H1 (cell line): ENCODE measurements around the gene SLC35B2. TPM values are rescaled to one million over a fixed set of nuclear protein-coding genes. Genes with fewer than 3 reads are reported as not detected.

Experiments
- CTCF ChIA-PET: fragments of 300-600 bp; sonication (Branson Sonifier 250); formaldehyde crosslinking; loops from one replicate; lab custom pipeline; 2021; ENCODE audit not compliant: partially characterized antibody; lab: Charles Lee
- POLR2A ChIA-PET: fragments of 300-600 bp; sonication (Branson Sonifier 250); formaldehyde crosslinking; loops from one replicate; lab custom pipeline; 2021; ENCODE audit warnings: inconsistent platforms; ENCODE audit not compliant: partially characterized antibody; lab: Charles Lee
- DNase-seq, 2 experiments: peaks; one replicate each; pipeline versions ENCODE4 v3.0.0 to v3.0.0-alpha.2; 2010 to 2022; ENCODE audit warnings: low spot score in 2 of 2, low read depth in 1 of 2, mixed read lengths in 1 of 2
- FAIRE-seq: peaks from 2 replicates; lab custom pipeline; 2011; peaks lifted over from hg19 to GRCh38; lab: Jason Lieb, UNC
- H2AFZ ChIP-seq: 2 replicates; pipeline ENCODE4 v1.8.1; 2012; ENCODE audit warnings: low read length, inconsistent platforms
- H2AK5ac ChIP-seq: 2 replicates; pipeline ENCODE4 v1.6.1; 2013; ENCODE audit warnings: low read depth, low read length
- H2BK120ac ChIP-seq: replicated peaks from 2 replicates; pipeline ENCODE3; 2013; ENCODE audit warnings: low read depth, low read length, inconsistent platforms
- H2BK12ac ChIP-seq: 2 replicates; pipeline ENCODE4 v1.6.1; 2013; ENCODE audit warnings: low read depth, low read length
- H2BK15ac ChIP-seq: 2 replicates; pipeline ENCODE4 v1.6.1; 2013; ENCODE audit warnings: low read length
- H2BK20ac ChIP-seq: 2 replicates; pipeline ENCODE4 v1.6.1; 2013; ENCODE audit warnings: low read length
- H2BK5ac ChIP-seq: 2 replicates; pipeline ENCODE4 v1.6.1; 2013; ENCODE audit warnings: low read depth, low read length
- H3K14ac ChIP-seq: 2 replicates; pipeline ENCODE4 v1.6.1; 2013; ENCODE audit warnings: inconsistent platforms; ENCODE audit not compliant: insufficient read length
- H3K18ac ChIP-seq: 2 replicates; pipeline ENCODE4 v1.6.1; 2013; ENCODE audit warnings: low read length; ENCODE audit errors: extremely low read depth
- H3K23ac ChIP-seq: 2 replicates; pipeline ENCODE4 v1.6.1; 2013; ENCODE audit warnings: inconsistent platforms; ENCODE audit not compliant: insufficient read length
- H3K23me2 ChIP-seq: 2 replicates; pipeline ENCODE4 v1.6.1; 2013; ENCODE audit warnings: low read depth, low read length
- H3K27ac ChIP-seq: 2 replicates; pipeline ENCODE4 v1.6.1; 2011; ENCODE audit warnings: low read depth, low read length, inconsistent platforms
- H3K27me3 ChIP-seq, 4 experiments: replicated peaks in 1 of 4; 1 replicate in 1 of 4; 2 replicates in 3 of 4; pipeline versions ENCODE4 v1.6.1 to v1.8.1; 2011 to 2013; ENCODE audit warnings: low read length in 3 of 4, mild to moderate bottlenecking in 3 of 4, inconsistent platforms in 2 of 4, mixed read lengths in 2 of 4, moderate library complexity in 1 of 4; ENCODE audit not compliant: control insufficient read depth in 3 of 4, insufficient read depth in 3 of 4; ENCODE audit errors: extremely low read depth in 1 of 4
- H3K36me3 ChIP-seq, 4 experiments: 2 replicates each; pipeline versions ENCODE4 v1.6.1 to v1.8.1; 2011 to 2013; ENCODE audit warnings: mild to moderate bottlenecking in 4 of 4, low read length in 3 of 4, moderate library complexity in 2 of 4, control low read depth in 1 of 4, inconsistent platforms in 1 of 4; ENCODE audit not compliant: insufficient read depth in 4 of 4, control insufficient read depth in 2 of 4
- H3K4ac ChIP-seq: replicated peaks from 2 replicates; pipeline ENCODE3; 2013; ENCODE audit warnings: low read length, low read depth, mixed read lengths, inconsistent platforms; ENCODE audit not compliant: insufficient read length
- H3K4me1 ChIP-seq, 4 experiments: replicated peaks in 1 of 4; 1 replicate in 1 of 4; 2 replicates in 3 of 4; pipeline versions ENCODE4 v1.6.1 to v1.8.1; 2011 to 2013; ENCODE audit warnings: low read length in 3 of 4, inconsistent platforms in 2 of 4, mixed read lengths in 1 of 4; ENCODE audit not compliant: insufficient read depth in 4 of 4, control insufficient read depth in 3 of 4
- H3K4me2 ChIP-seq, 2 experiments: 2 replicates each; pipeline versions ENCODE4 v1.6.1 to v1.8.1; 2011 to 2013; ENCODE audit warnings: low read depth in 2 of 2, low read length in 2 of 2, control low read depth in 1 of 2, inconsistent platforms in 1 of 2, mild to moderate bottlenecking in 1 of 2; ENCODE audit not compliant: insufficient read depth in 1 of 2
- H3K4me3 ChIP-seq, 4 experiments: fragments of 200-600, 300-600 bp in 1 of 4; sonication (generic), shearing (Covaris generic), sonication (Bioruptor Twin) in 1 of 4; 2 replicates each; pipeline versions ENCODE4 v1.5.1 to v1.8.1; 2011 to 2016; ENCODE audit warnings: low read length in 4 of 4, low read depth in 3 of 4, control low read depth in 2 of 4, inconsistent platforms in 2 of 4, mild to moderate bottlenecking in 2 of 4, mixed read lengths in 1 of 4, moderate library complexity in 1 of 4; ENCODE audit not compliant: insufficient read depth in 2 of 4; ENCODE audit errors: extremely low read depth in 1 of 4
- H3K56ac ChIP-seq: replicated peaks from 2 replicates; pipeline ENCODE3; 2013; ENCODE audit warnings: low read depth, mild to moderate bottlenecking, mixed read lengths, low read length, inconsistent platforms; ENCODE audit not compliant: insufficient read length
- H3K79me1 ChIP-seq: 2 replicates; pipeline ENCODE4 v1.6.1; 2013; ENCODE audit warnings: low read depth, low read length, control low read depth
- H3K79me2 ChIP-seq, 2 experiments: 2 replicates each; pipeline versions ENCODE4 v1.6.1 to v1.8.1; 2012 to 2013; ENCODE audit warnings: low read length in 2 of 2, mild to moderate bottlenecking in 2 of 2, inconsistent platforms in 1 of 2; ENCODE audit not compliant: insufficient read depth in 2 of 2, control insufficient read depth in 1 of 2
- H3K9ac ChIP-seq, 4 experiments: replicated peaks in 1 of 4; 1 replicate in 1 of 4; 2 replicates in 3 of 4; pipeline versions ENCODE4 v1.6.1 to v1.8.1; 2011 to 2013; ENCODE audit warnings: low read depth in 3 of 4, low read length in 3 of 4, control low read depth in 2 of 4, mild to moderate bottlenecking in 2 of 4, moderate library complexity in 2 of 4, inconsistent platforms in 1 of 4; ENCODE audit errors: extremely low read depth in 1 of 4
- H3K9me3 ChIP-seq, 2 experiments: 2 replicates each; pipeline versions ENCODE4 v1.6.1 to v1.8.1; 2012 to 2013; ENCODE audit warnings: mild to moderate bottlenecking in 2 of 2, moderate library complexity in 2 of 2, control low read depth in 1 of 2, inconsistent platforms in 1 of 2, low read depth in 1 of 2, low read length in 1 of 2, mixed read lengths in 1 of 2; ENCODE audit not compliant: insufficient read depth in 2 of 2
- H4K20me1 ChIP-seq, 2 experiments: replicated peaks in 1 of 2; 2 replicates each; pipeline versions ENCODE3 to v1.8.1; 2011 to 2013; ENCODE audit warnings: inconsistent platforms in 2 of 2, low read length in 2 of 2, mild to moderate bottlenecking in 1 of 2; ENCODE audit not compliant: insufficient read depth in 2 of 2, control insufficient read depth in 1 of 2
- H4K5ac ChIP-seq: 2 replicates; pipeline ENCODE4 v1.6.1; 2013; ENCODE audit warnings: low read length, low read depth, mixed read lengths, inconsistent platforms; ENCODE audit not compliant: insufficient read length
- H4K8ac ChIP-seq: 2 replicates; pipeline ENCODE4 v1.8.0; 2013; ENCODE audit warnings: mild to moderate bottlenecking, moderate library complexity, low read length, inconsistent platforms; ENCODE audit not compliant: insufficient read depth; ENCODE audit errors: extremely low read depth
- H4K91ac ChIP-seq: replicated peaks from 2 replicates; pipeline ENCODE3; 2013; ENCODE audit warnings: low read length, mixed read lengths, inconsistent platforms; ENCODE audit not compliant: insufficient read length
- BRCA1 ChIP-seq: IDR thresholded peaks from 2 replicates; pipeline ENCODE4 v1.6.1; 2012; ENCODE audit warnings: low read depth, low read length, improper control_type of control experiment
- CHD2 ChIP-seq: IDR thresholded peaks from 2 replicates; pipeline ENCODE4 v1.6.1; 2012; ENCODE audit warnings: low read length, improper control_type of control experiment
- JUN ChIP-seq: IDR thresholded peaks from 2 replicates; pipeline ENCODE4 v1.6.1; 2011; ENCODE audit warnings: low read depth, mild to moderate bottlenecking, improper control_type of control experiment, low read length
- NANOG ChIP-seq: IDR thresholded peaks from 2 replicates; pipeline ENCODE4 v1.6.1; 2011; ENCODE audit warnings: low read length, low read depth, mild to moderate bottlenecking, inconsistent platforms; ENCODE audit not compliant: insufficient read depth, poor library complexity, severe bottlenecking
- RXRA ChIP-seq: IDR thresholded peaks from 2 replicates; pipeline ENCODE4 v1.6.1; 2011; ENCODE audit warnings: low read depth, mild to moderate bottlenecking, low read length, moderate library complexity; ENCODE audit not compliant: insufficient read depth
- SIN3A ChIP-seq, 2 experiments: IDR thresholded peaks in 1 of 2; conservative IDR thresholded peaks in 1 of 2; 2 replicates each; pipeline ENCODE4 v1.6.1; 2011 to 2012; ENCODE audit warnings: low read length in 2 of 2, improper control_type of control experiment in 1 of 2, low read depth in 1 of 2, mild to moderate bottlenecking in 1 of 2
- SIRT6 ChIP-seq: IDR thresholded peaks from one replicate; pipeline ENCODE4 v1.7.1; 2012; ENCODE audit warnings: low read length, inconsistent platforms
- SP1 ChIP-seq: IDR thresholded peaks from 2 replicates; pipeline ENCODE4 v1.6.1; 2011; ENCODE audit warnings: low read depth, low read length
- SP4 ChIP-seq: IDR thresholded peaks from 2 replicates; pipeline ENCODE4 v1.6.1; 2012; ENCODE audit warnings: low read length, inconsistent platforms
- WGBS, 2 experiments: shearing (Covaris generic) in 1 of 2; methylation state at CpG; one replicate each; pipeline versions ENCODE4 v1.1.6 to v1.1.7; 2013 to 2015; ENCODE audit warnings: low lambda C conversion rate in 2 of 2, mixed read lengths in 2 of 2, inconsistent platforms in 1 of 2, low coverage in 1 of 2, missing lambda C conversion rate in 1 of 2; ENCODE audit not compliant: insufficient replicate concordance in 2 of 2, insufficient coverage in 1 of 2, insufficient read length in 1 of 2; ENCODE audit errors: extremely low coverage in 1 of 2, missing lambda C conversion rate in 1 of 2; 5-methylcytosine and 5-hydroxymethylcytosine counted together
- polyA plus RNA-seq, 7 experiments: library from polyadenylated mRNA; depleted of rRNA in 3 of 7; stranded (reverse) in 5 of 7; unstranded in 2 of 7; fragments of >200 nt in 5 of 7; fragments of 200-250 nt in 2 of 7; gene quantifications; 1 replicate in 5 of 7; 2 replicates in 1 of 7; 4 replicates in 1 of 7; pipeline versions ENCODE4 v1.2.1 to v1.2.3, GENCODE V29; 2011 to 2013; ENCODE audit warnings: missing spikeins in 2 of 7, mixed read lengths in 2 of 7
- total RNA-seq: library from RNA; stranded (reverse); fragmentation: NEBNext Ultra II Directional; extraction: Animal tissue kit (Norgen Biotek cat#: 25700); gene quantifications from 2 replicates; pipeline ENCODE4 v1.2.1, GENCODE V29; 2021
- TF ChIP-seq, protein P1 (sequence below), 3 experiments: IDR thresholded peaks; 1 replicate in 2 of 3; 2 replicates in 1 of 3; pipeline versions ENCODE4 v1.5.1 to v1.6.1; 2011; ENCODE audit warnings: low read length in 3 of 3, mild to moderate bottlenecking in 3 of 3, inconsistent platforms in 2 of 3, low read depth in 1 of 3, moderate library complexity in 1 of 3; ENCODE audit not compliant: insufficient read depth in 1 of 3; ENCODE audit errors: control extremely low read depth in 1 of 3

Gene SLC35B2
- total and polyA plus RNA-seq, 2 of the 8 experiments (the other 6 are each of a cell fraction or from before 2014, with no cell fraction given), result 29.5 to 65.0 TPM

DNA sequence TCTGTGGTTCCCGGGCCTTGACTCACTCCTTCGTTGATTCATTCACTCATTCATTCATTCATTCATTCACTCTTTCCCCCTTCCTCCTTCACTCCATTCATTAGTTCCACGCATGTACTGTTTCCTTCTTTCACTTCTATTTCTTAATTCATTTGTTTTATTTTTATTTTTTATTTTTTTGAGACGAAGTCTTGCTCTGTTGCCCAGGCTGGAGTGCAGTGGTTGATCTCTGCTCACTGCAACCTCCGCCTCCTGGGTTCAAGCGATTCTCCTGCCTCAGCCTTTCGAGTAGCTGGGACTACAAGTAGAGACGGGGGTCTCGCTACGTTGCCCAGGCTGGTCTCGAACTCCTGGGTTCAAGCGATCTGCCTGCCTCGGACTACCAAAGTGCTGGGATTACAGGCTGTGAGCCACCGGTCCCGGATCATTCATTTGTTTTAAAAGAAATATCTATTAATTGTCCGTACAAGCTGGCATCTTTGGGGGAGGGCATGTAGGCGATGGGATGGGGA is 8.4 kb upstream of the SLC35B2 start:
- H2AFZ ChIP-seq, result no peak overlapping the region
- no peak overlapping the region for H4K5ac ChIP-seq
- no peak overlapping the region for H3K18ac ChIP-seq
- peaks cover 0 to 3% (median 0%) of the 10 kb centered on the region in 4 experiments; a peak in 2 of 7 replicates for H3K27me3 ChIP-seq
- H3K4me3 ChIP-seq, result peak overlapping the region in 2 of 4 experiments; percentile 57 to 80; a peak in 3 of 8 replicates
- peaks cover 11% of the 10 kb centered on the region for H3K23me2 ChIP-seq
- 0 out of 2 replicates have a peak overlapping the region, but pooled peaks have one; percentile 29 for H2BK15ac ChIP-seq
- WGBS, 2 experiments, result 72% methylated on average over 17 of the region's 17 CpGs; no CpG with 5 or more reads in 1 of the 2 experiments
- no peak overlapping the region for H3K23ac ChIP-seq
- CTCF ChIA-PET, result interaction anchor here (1.2 to 19.0 kb wide), 2 partner anchors 41 to 203 kb away, joined by 3 to 330 read pairs; partner anchors contain the start of gene AARS2
- peaks cover 7% of the 10 kb centered on the region; the same call in 1 of the 2 replicates for H3K79me1 ChIP-seq
- H4K91ac ChIP-seq, result peak overlapping the region; percentile 58
- peaks cover 0 to 2% (median under 1%) of the 10 kb centered on the region in 4 experiments; a peak in 2 of 8 replicates for H3K36me3 ChIP-seq
- H3K9ac ChIP-seq, result no peak overlapping the region
- no peak overlapping the region for H3K14ac ChIP-seq
- H2BK20ac ChIP-seq, result no peak overlapping the region
- H2BK12ac ChIP-seq, result peak overlapping the region; percentile 77; the same call in 1 of the 2 replicates
- no peak overlapping the region for H3K4ac ChIP-seq
- no peak overlapping the region for H3K56ac ChIP-seq
- no peak overlapping the region for H2BK120ac ChIP-seq
- H3K27ac ChIP-seq, result no peak overlapping the region
- H4K20me1 ChIP-seq, result peaks cover 1 to 5% of the 10 kb centered on the region in 2 experiments
- POLR2A ChIA-PET, result interaction anchor here (1.1 to 12.0 kb wide), 3 partner anchors 12 to 74 kb away, joined by 3 to 138 read pairs (median 74); partner anchors contain the start of genes HSP90AB1 and SLC35B2
- FAIRE-seq, result no peak
- peak overlapping the region; percentile 76; the same call in 1 of the 2 replicates for H2AK5ac ChIP-seq
- no peak overlapping the region; the same call in 1 of the 2 replicates for H4K8ac ChIP-seq
- no peak overlapping the region for H2BK5ac ChIP-seq
- no peaks in the 10 kb centered on the region for H3K9me3 ChIP-seq
- DNase-seq, result no peak
- peaks cover 12 to 43% (median 21%) of the 10 kb centered on the region in 4 experiments for H3K4me1 ChIP-seq
- peaks cover 0 to 10% of the 10 kb centered on the region in 2 experiments; a peak in 1 of 4 replicates for H3K79me2 ChIP-seq
- H3K4me2 ChIP-seq, result peak overlapping the region in 1 of 2 experiments; percentile 50; a peak in 1 of 4 replicates
- TF ChIP-seq SP4 (no peak; the same call in 1 of the 2 replicates), SIN3A (conservative IDR thresholded peaks at IDR 0.05 in 1 of 2, IDR thresholded peaks at IDR 0.05 in 1 of 2; ENCODE audit: low read depth in 1 of 2, low read length in 2 of 2) (no peak), CHD2 (no peak), BRCA1 (no peak), NANOG (no peak), RXRA (no peak), SIRT6 (no peak), SP1 (no peak), JUN (no peak)
- TF ChIP-seq, protein P1, sequence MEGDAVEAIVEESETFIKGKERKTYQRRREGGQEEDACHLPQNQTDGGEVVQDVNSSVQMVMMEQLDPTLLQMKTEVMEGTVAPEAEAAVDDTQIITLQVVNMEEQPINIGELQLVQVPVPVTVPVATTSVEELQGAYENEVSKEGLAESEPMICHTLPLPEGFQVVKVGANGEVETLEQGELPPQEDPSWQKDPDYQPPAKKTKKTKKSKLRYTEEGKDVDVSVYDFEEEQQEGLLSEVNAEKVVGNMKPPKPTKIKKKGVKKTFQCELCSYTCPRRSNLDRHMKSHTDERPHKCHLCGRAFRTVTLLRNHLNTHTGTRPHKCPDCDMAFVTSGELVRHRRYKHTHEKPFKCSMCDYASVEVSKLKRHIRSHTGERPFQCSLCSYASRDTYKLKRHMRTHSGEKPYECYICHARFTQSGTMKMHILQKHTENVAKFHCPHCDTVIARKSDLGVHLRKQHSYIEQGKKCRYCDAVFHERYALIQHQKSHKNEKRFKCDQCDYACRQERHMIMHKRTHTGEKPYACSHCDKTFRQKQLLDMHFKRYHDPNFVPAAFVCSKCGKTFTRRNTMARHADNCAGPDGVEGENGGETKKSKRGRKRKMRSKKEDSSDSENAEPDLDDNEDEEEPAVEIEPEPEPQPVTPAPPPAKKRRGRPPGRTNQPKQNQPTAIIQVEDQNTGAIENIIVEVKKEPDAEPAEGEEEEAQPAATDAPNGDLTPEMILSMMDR (IDR thresholded peaks at IDR 0.05; ENCODE audit: control extremely low read depth in 1 of 3, insufficient read depth in 1 of 3, low read depth in 1 of 3, low read length in 3 of 3), result no peak
